Measurements from ENCODE around the gene RNF10.

GRCh38 chr12:120489018-120489417 lies 45.1 kb upstream of the RNF10 start:
- TF ChIP-seq CTCF (optimal IDR thresholded peaks at IDR 0.05 in 1 of 3, IDR thresholded peaks at IDR 0.05 in 1 of 3, conservative IDR thresholded peaks at IDR 0.05 in 1 of 3; ENCODE audit: extremely low read depth in 1 of 3, insufficient read depth in 2 of 3, low read length in 3 of 3): no peak
- no peak for TF ChIP-seq EZH2 (IDR thresholded peaks at IDR 0.05; ENCODE audit: low read length)
